ENCODE data around the gene PRKG1.
A peak's percentile ranks its signal among the peaks of the same experiment; 100 is the strongest.

The PRKG1 gene

GRCh38 chr10:51169111-51169510 is 94.8 kb downstream of the PRKG1 start:
- POLR2A ChIA-PET (ENCODE audit: low non-redundant PET) = no interaction called here
- no peak for DNase-seq (ENCODE audit: low spot score)
- H3K27ac ChIP-seq = no peak overlapping the region
- TF ChIP-seq CTCF (conservative IDR thresholded peaks at IDR 0.05; ENCODE audit: low read depth) = no peak
- CTCF ChIA-PET = interaction anchor here (0.6 kb wide), 1 partner anchor 253 kb away, joined by 3 read pairs; no protein-coding TSS in a partner anchor

GRCh38 chr10:51170518-51171245 is 96.4 kb downstream of the PRKG1 start:
- CTCF ChIA-PET = interaction anchor here (0.7 kb wide), 1 partner anchor 227 kb away, joined by 3 read pairs; no protein-coding TSS in a partner anchor
- DNase-seq (ENCODE audit: low spot score) = peak; percentile 57
- POLR2A ChIA-PET (ENCODE audit: low non-redundant PET) = no interaction called here
- H3K27ac ChIP-seq = no peak overlapping the region
- TF ChIP-seq CTCF (conservative IDR thresholded peaks at IDR 0.05; ENCODE audit: low read depth) = no peak

- no peak for TF ChIP-seq CTCF (conservative IDR thresholded peaks at IDR 0.05; ENCODE audit: low read depth)
- peak; percentile 15 for DNase-seq (ENCODE audit: low spot score)
- ChIA-PET POLR2A (ENCODE audit: low non-redundant PET) (no interaction called here), CTCF (no interaction called here)
- no peak overlapping the region for H3K27ac ChIP-seq
Observed at GRCh38 chr10:51171946-51172345, 97.7 kb downstream of the PRKG1 start.

- ChIA-PET CTCF (no interaction called here), POLR2A (ENCODE audit: low non-redundant PET) (no interaction called here)
- no peak overlapping the region for H3K27ac ChIP-seq
- TF ChIP-seq CTCF (conservative IDR thresholded peaks at IDR 0.05; ENCODE audit: low read depth) = no peak
- DNase-seq (ENCODE audit: low spot score) = peak; percentile 4
Observed at GRCh38 chr10:51176976-51177695, 102.8 kb downstream of the PRKG1 start.

- DNase-seq (ENCODE audit: low spot score) = no peak
- ChIA-PET POLR2A (ENCODE audit: low non-redundant PET) (no interaction called here), CTCF (interaction anchor here (0.7 kb wide), 2 partner anchors 62 to 132 kb away, joined by 3 read pairs; no protein-coding TSS in a partner anchor)
- TF ChIP-seq CTCF (conservative IDR thresholded peaks at IDR 0.05; ENCODE audit: low read depth) = no peak
- H3K27ac ChIP-seq = no peak overlapping the region
Observed at GRCh38 chr10:51178634-51179033, 104.3 kb downstream of the PRKG1 start.

- ChIA-PET CTCF (interaction anchor here (0.6 kb wide), 1 partner anchor 243 kb away, joined by 6 read pairs; no protein-coding TSS in a partner anchor), POLR2A (ENCODE audit: low non-redundant PET) (no interaction called here)
- DNase-seq (ENCODE audit: low spot score) = no peak
- no peak for TF ChIP-seq CTCF (conservative IDR thresholded peaks at IDR 0.05; ENCODE audit: low read depth)
- no peak overlapping the region for H3K27ac ChIP-seq
Observed at GRCh38 chr10:51180141-51180540, 105.9 kb downstream of the PRKG1 start.
